ENCODE results near the gene AMIGO3. TPM values are rescaled to one million over a fixed set of nuclear protein-coding genes. Genes with fewer than 3 reads are reported as not detected.

The AMIGO3 gene
- total and polyA plus RNA-seq, 2 of the 8 experiments (the other 6 are each of a cell fraction or from before 2014, with no cell fraction given) = 1.6 to 8.8 TPM

DNA sequence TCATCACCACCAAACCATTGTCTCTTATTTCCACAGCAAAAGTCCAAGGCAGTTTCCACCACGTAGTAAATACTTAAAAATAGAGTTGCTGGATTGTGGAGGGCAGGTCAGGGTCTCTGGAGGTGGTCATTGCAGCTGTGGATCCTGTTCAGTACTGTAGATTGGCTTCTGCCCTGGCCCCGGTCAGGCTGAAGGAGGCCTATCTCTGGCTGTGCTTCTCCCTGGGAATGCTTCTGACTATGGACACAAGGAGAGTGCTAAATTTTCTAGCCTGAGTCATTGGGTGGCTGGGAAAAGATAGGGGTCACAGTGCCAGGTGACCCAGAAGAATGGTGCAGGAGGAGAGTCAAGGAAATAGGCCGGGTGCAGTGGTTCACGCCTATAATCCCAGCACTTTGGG lies 30.6 kb upstream of the AMIGO3 start:
- no peak for FAIRE-seq
- no peak for TF ChIP-seq CBX5 (IDR thresholded peaks at IDR 0.05; ENCODE audit: low read depth, low read length)
- TF ChIP-seq RFX5 (IDR thresholded peaks at IDR 0.05; ENCODE audit: borderline replicate concordance, low read depth, low read length) = no peak
- no peak for TF ChIP-seq MAFK (IDR thresholded peaks at IDR 0.05; ENCODE audit: low read depth, low read length)
- TF ChIP-seq POLR2A (IDR thresholded peaks at IDR 0.05; ENCODE audit: control extremely low read depth in 1 of 2, low read depth in 2 of 2, low read length in 2 of 2) = no peak
- no peak for TF ChIP-seq TAF1 (IDR thresholded peaks at IDR 0.05; ENCODE audit: low read depth, low read length)
- no peak for TF ChIP-seq NRF1 (IDR thresholded peaks at IDR 0.05; ENCODE audit: low read depth, low read length)
- TF ChIP-seq RXRA (IDR thresholded peaks at IDR 0.05; ENCODE audit: insufficient read depth, low read depth, low read length) = no peak
- no peak for TF ChIP-seq JUND (IDR thresholded peaks at IDR 0.05; ENCODE audit: low read length)
- no peak for TF ChIP-seq JUN (IDR thresholded peaks at IDR 0.05; ENCODE audit: low read depth, low read length)
- no peak for TF ChIP-seq BRCA1 (IDR thresholded peaks at IDR 0.05; ENCODE audit: low read depth, low read length)
- no peak for TF ChIP-seq RBBP5 (IDR thresholded peaks at IDR 0.05; ENCODE audit: borderline replicate concordance, low read depth, low read length)
- no peak for TF ChIP-seq EP300 (IDR thresholded peaks at IDR 0.05; ENCODE audit: borderline replicate concordance in 1 of 2, low read depth in 2 of 2, low read length in 2 of 2)
- TF ChIP-seq GTF2F1 (IDR thresholded peaks at IDR 0.05; ENCODE audit: borderline replicate concordance, low read depth, low read length) = no peak
- no peak for TF ChIP-seq FOSL1 (IDR thresholded peaks at IDR 0.05; ENCODE audit: insufficient read depth, low read depth, low read length)
- no peak for TF ChIP-seq PHF8 (conservative IDR thresholded peaks at IDR 0.05; ENCODE audit: low read depth, low read length)

More for the DNA sequence above, 30.6 kb upstream of the AMIGO3 start:
- H2BK12ac ChIP-seq (ENCODE audit: low read depth, low read length) = no peak overlapping the region
- no peak overlapping the region for H4K91ac ChIP-seq (replicated peaks; ENCODE audit: insufficient read length, low read length)
- no peak overlapping the region for H3K56ac ChIP-seq (replicated peaks; ENCODE audit: insufficient read length, low read depth, low read length)
- H3K9ac ChIP-seq (replicated peaks in 1 of 4; ENCODE audit: extremely low read depth in 1 of 4, low read depth in 3 of 4, low read length in 3 of 4) = no peak overlapping the region
- no peaks in the 10 kb centered on the region for H3K27me3 ChIP-seq (replicated peaks in 1 of 4; ENCODE audit: control insufficient read depth in 3 of 4, extremely low read depth in 1 of 4, insufficient read depth in 3 of 4, low read length in 3 of 4)
- no peak for DNase-seq (ENCODE audit: low read depth in 1 of 2, low spot score in 2 of 2)
- H3K14ac ChIP-seq (ENCODE audit: insufficient read length) = no peak overlapping the region
- ChIA-PET CTCF (ENCODE audit: partially characterized antibody) (interaction anchor here (0.6 to 1.9 kb wide), 5 partner anchors 9 to 161 kb away, joined by 3 to 4 read pairs (median 3); no protein-coding TSS in a partner anchor), POLR2A (ENCODE audit: partially characterized antibody) (interaction anchor here (2.2 kb wide), 1 partner anchor 23 kb away, joined by 6 read pairs; no protein-coding TSS in a partner anchor)
- H4K20me1 ChIP-seq (replicated peaks in 1 of 2; ENCODE audit: control insufficient read depth in 1 of 2, insufficient read depth in 2 of 2, low read length in 2 of 2) = peaks cover 0 to 9% of the 10 kb centered on the region in 2 experiments
- no peak overlapping the region for H2BK20ac ChIP-seq (ENCODE audit: low read length)
- H3K4ac ChIP-seq (replicated peaks; ENCODE audit: insufficient read length, low read depth, low read length) = no peak overlapping the region
- no peak overlapping the region for H3K18ac ChIP-seq (ENCODE audit: extremely low read depth, low read length)
- H3K9me3 ChIP-seq (ENCODE audit: insufficient read depth in 2 of 2, low read depth in 1 of 2, low read length in 1 of 2) = no peaks in the 10 kb centered on the region
- no peaks in the 10 kb centered on the region for H3K23me2 ChIP-seq (ENCODE audit: low read depth, low read length)
- no peak overlapping the region for H2BK15ac ChIP-seq (ENCODE audit: low read length)
- H3K79me1 ChIP-seq (ENCODE audit: low read depth, low read length) = peaks cover 4% of the 10 kb centered on the region; the same call in 1 of the 2 replicates
- H3K4me3 ChIP-seq (ENCODE audit: extremely low read depth in 1 of 4, insufficient read depth in 2 of 4, low read depth in 3 of 4, low read length in 4 of 4) = no peak overlapping the region
- H4K8ac ChIP-seq (ENCODE audit: extremely low read depth, insufficient read depth, low read length) = no peak overlapping the region
- H2BK120ac ChIP-seq (replicated peaks; ENCODE audit: low read depth, low read length) = no peak overlapping the region
- no peak overlapping the region for H3K23ac ChIP-seq (ENCODE audit: insufficient read length)
- H3K4me1 ChIP-seq (replicated peaks in 1 of 4; ENCODE audit: control insufficient read depth in 3 of 4, insufficient read depth in 4 of 4, low read length in 3 of 4) = no peaks in the 10 kb centered on the region
- peaks cover 0 to 6% (median 3%) of the 10 kb centered on the region in 4 experiments; a peak in 4 of 8 replicates for H3K36me3 ChIP-seq (ENCODE audit: control insufficient read depth in 2 of 4, insufficient read depth in 4 of 4, low read length in 3 of 4)
- no peak overlapping the region for H4K5ac ChIP-seq (ENCODE audit: insufficient read length, low read depth, low read length)
- H3K4me2 ChIP-seq (ENCODE audit: insufficient read depth in 1 of 2, low read depth in 2 of 2, low read length in 2 of 2) = no peak overlapping the region
- no peak overlapping the region for H2AFZ ChIP-seq (ENCODE audit: low read length)
- 95% methylated on average over 4 of the region's 4 CpGs; no CpG with 5 or more reads in 1 of the 2 experiments for WGBS, 2 experiments (ENCODE audit: extremely low coverage in 1 of 2, insufficient coverage in 1 of 2, insufficient read length in 1 of 2, insufficient replicate concordance in 2 of 2, low coverage in 1 of 2, low lambda C conversion rate in 2 of 2, missing lambda C conversion rate in 1 of 2)
- no peak overlapping the region for H2BK5ac ChIP-seq (ENCODE audit: low read depth, low read length)
- no peak overlapping the region for H2AK5ac ChIP-seq (ENCODE audit: low read depth, low read length)
- H3K27ac ChIP-seq (ENCODE audit: low read depth, low read length) = no peak overlapping the region
- peaks cover 0 to 34% of the 10 kb centered on the region in 2 experiments; a peak in 2 of 4 replicates for H3K79me2 ChIP-seq (ENCODE audit: control insufficient read depth in 1 of 2, insufficient read depth in 2 of 2, low read length in 2 of 2)
